Measurements from ENCODE around the gene SLC29A3.
"Not testable (repeated sequence)": the region's sequence is repeated elsewhere in the genome, so short reads cannot be mapped to it uniquely, and the experiment has no call there.

SLC29A3 gene

GRCh38 chr10:71346731-71347130, 27.7 kb downstream of the SLC29A3 start:
- no peak for DNase-seq (ENCODE audit: low read depth)

- no peak for DNase-seq (ENCODE audit: low read depth)
These were observed 28.7 kb downstream of the SLC29A3 start for GRCh38 chr10:71347587-71348395.

- no peak for DNase-seq (ENCODE audit: low read depth)
These were observed 29.8 kb downstream of the SLC29A3 start for GRCh38 chr10:71348850-71349249.

- DNase-seq (ENCODE audit: low read depth): no peak
These were observed 30.3 kb downstream of the SLC29A3 start for GRCh38 chr10:71349406-71349805.

- no peak for DNase-seq (ENCODE audit: low read depth)
These were observed 32.0 kb downstream of the SLC29A3 start for GRCh38 chr10:71351087-71351486.

GRCh38 chr10:71351628-71352319, 32.7 kb downstream of the SLC29A3 start:
- no peak for DNase-seq (ENCODE audit: low read depth)

GRCh38 chr10:71353639-71354038, 34.6 kb downstream of the SLC29A3 start:
- DNase-seq (ENCODE audit: low read depth): no peak

GRCh38 chr10:71354776-71355175, 35.7 kb downstream of the SLC29A3 start:
- DNase-seq (ENCODE audit: low read depth): no peak

GRCh38 chr10:71355886-71356285, 36.8 kb downstream of the SLC29A3 start:
- no peak for DNase-seq (ENCODE audit: low read depth)

- no peak for DNase-seq (ENCODE audit: low read depth)
These were observed 38.8 kb downstream of the SLC29A3 start for GRCh38 chr10:71357792-71358265.

GRCh38 chr10:71358277-71358676, 39.2 kb downstream of the SLC29A3 start:
- DNase-seq (ENCODE audit: low read depth): no peak

GRCh38 chr10:71358906-71359305, 39.8 kb downstream of the SLC29A3 start:
- not testable (repeated sequence) for DNase-seq (ENCODE audit: low read depth)

GRCh38 chr10:71359364-71360046, 40.4 kb downstream of the SLC29A3 start:
- DNase-seq (ENCODE audit: low read depth): no peak

GRCh38 chr10:71360735-71361134, 41.7 kb downstream of the SLC29A3 start:
- DNase-seq (ENCODE audit: low read depth): no peak

- DNase-seq (ENCODE audit: low read depth): no peak
These were observed 42.5 kb downstream of the SLC29A3 start for GRCh38 chr10:71361581-71361980.

- DNase-seq (ENCODE audit: low read depth): no peak
These were observed 43.1 kb downstream of the SLC29A3 start for GRCh38 chr10:71362141-71362540.

- no peak for DNase-seq (ENCODE audit: low read depth)
These were observed 44.9 kb downstream of the SLC29A3 start for GRCh38 chr10:71363936-71364335.

GRCh38 chr10:71365366-71365765, 46.3 kb downstream of the SLC29A3 start:
- no peak for DNase-seq (ENCODE audit: low read depth)

GRCh38 chr10:71366690-71367089, 47.6 kb downstream of the SLC29A3 start:
- DNase-seq (ENCODE audit: low read depth): no peak

- no peak for DNase-seq (ENCODE audit: low read depth)
These were observed 48.2 kb downstream of the SLC29A3 start for GRCh38 chr10:71367271-71367670.

- DNase-seq (ENCODE audit: low read depth): no peak
These were observed 49.1 kb downstream of the SLC29A3 start for GRCh38 chr10:71368176-71368575.

GRCh38 chr10:71368643-71369042, 49.6 kb downstream of the SLC29A3 start:
- DNase-seq (ENCODE audit: low read depth): no peak

GRCh38 chr10:71369602-71370001, 50.5 kb downstream of the SLC29A3 start:
- no peak for DNase-seq (ENCODE audit: low read depth)
